ENCODE measurements around the gene TMOD3. TPM values are rescaled to one million over a fixed set of nuclear protein-coding genes. Genes with fewer than 3 reads are reported as not detected.

Gene TMOD3
- polyA plus RNA-seq, 1 donor from 2014 or later, result 23.4 TPM

GRCh38 chr15:51936105-51936478 is 106.6 kb downstream of the TMOD3 start:
- Mint-ChIP-seq H3K4me3 (peak overlapping the region in 3 of 4 donors; percentile 27 to 80 (median 46)), H3K27ac (peak overlapping the region in 2 of 3 donors; percentile 48 to 65), H3K4me1 (peaks cover 22 to 26% (median 25%) of the 10 kb centered on the region in 3 donors), H3K9me3 (no peaks in the 10 kb centered on the region), H3K27me3 (no peaks in the 10 kb centered on the region), H3K36me3 (peaks cover 4% of the 10 kb centered on the region)

GRCh38 chr15:51938286-51938685 is 108.8 kb downstream of the TMOD3 start:
- Mint-ChIP-seq H3K36me3 (peaks cover 9% of the 10 kb centered on the region), H3K9me3 (no peaks in the 10 kb centered on the region), H3K4me3 (no peak overlapping the region), H3K4me1 (peaks cover 21 to 31% (median 22%) of the 10 kb centered on the region in 3 donors), H3K27ac (peak overlapping the region in 1 of 3 donors; percentile 46), H3K27me3 (no peaks in the 10 kb centered on the region)

GRCh38 chr15:51939216-51939615 is 109.8 kb downstream of the TMOD3 start:
- no peak overlapping the region for H3K4me3 Mint-ChIP-seq
- no peaks in the 10 kb centered on the region for H3K27me3 Mint-ChIP-seq
- H3K27ac Mint-ChIP-seq, result no peak overlapping the region
- peaks cover 13% of the 10 kb centered on the region for H3K36me3 Mint-ChIP-seq
- H3K4me1 Mint-ChIP-seq, result peaks cover 16 to 25% (median 18%) of the 10 kb centered on the region in 3 donors
- H3K9me3 Mint-ChIP-seq, result no peaks in the 10 kb centered on the region

- no peaks in the 10 kb centered on the region for H3K27me3 Mint-ChIP-seq
- no peak overlapping the region for H3K4me3 Mint-ChIP-seq
- peaks cover 0 to 1% (median under 1%) of the 10 kb centered on the region in 3 donors for H3K4me1 Mint-ChIP-seq
- peaks cover 9% of the 10 kb centered on the region for H3K36me3 Mint-ChIP-seq
- no peak overlapping the region for H3K27ac Mint-ChIP-seq
- no peaks in the 10 kb centered on the region for H3K9me3 Mint-ChIP-seq
Observed at GRCh38 chr15:51947124-51947523, 117.7 kb downstream of the TMOD3 start.

- H3K4me3 Mint-ChIP-seq, result no peak overlapping the region
- peaks cover 7% of the 10 kb centered on the region for H3K36me3 Mint-ChIP-seq
Observed at GRCh38 chr15:51952805-51953204, 123.4 kb downstream of the TMOD3 start.

GRCh38 chr15:51955504-51955903 is 126.1 kb downstream of the TMOD3 start:
- Mint-ChIP-seq H3K9me3 (no peaks in the 10 kb centered on the region), H3K27ac (peak overlapping the region in 1 of 3 donors; percentile 47), H3K36me3 (peaks cover 4% of the 10 kb centered on the region), H3K4me1 (no peaks in the 10 kb centered on the region), H3K27me3 (no peaks in the 10 kb centered on the region), H3K4me3 (no peak overlapping the region)

More at GRCh38 chr15:51952805-51953204, 123.4 kb downstream of the TMOD3 start:
- H3K27me3 Mint-ChIP-seq, result no peaks in the 10 kb centered on the region
- no peak overlapping the region for H3K27ac Mint-ChIP-seq
- H3K9me3 Mint-ChIP-seq, result no peaks in the 10 kb centered on the region
- peaks cover 0 to 1% (median 0%) of the 10 kb centered on the region in 3 donors for H3K4me1 Mint-ChIP-seq

Other genes with a start within 250 kb of the TMOD3 start
- 1.1 TPM for gene DMXL2, start 206.9 kb upstream of the TMOD3 start, polyA plus RNA-seq
- not detected for gene SCG3, start 148.2 kb upstream of the TMOD3 start, polyA plus RNA-seq
- 66.6 TPM for gene LYSMD2, start 92.0 kb upstream of the TMOD3 start, polyA plus RNA-seq
- 6.4 TPM for gene TMOD2, start 78.1 kb upstream of the TMOD3 start, polyA plus RNA-seq
- 13.4 TPM for gene LEO1, start 142.1 kb downstream of the TMOD3 start, polyA plus RNA-seq
- 5.8 TPM for gene MAPK6, start 189.6 kb downstream of the TMOD3 start, polyA plus RNA-seq

Data from IgD-negative memory B cell (primary cell).